ENCODE measurements around the gene HOXB7.

Gene HOXB7

GRCh38 chr17:48641541-48642058 is 30.8 kb upstream of the HOXB7 start:
- peaks cover 15% of the 10 kb centered on the region for H3K4me1 Mint-ChIP-seq (ENCODE audit: low read depth)
- H3K36me3 Mint-ChIP-seq (ENCODE audit: low read depth) = no peaks in the 10 kb centered on the region
- peaks cover 92% of the 10 kb centered on the region for H3K27me3 Mint-ChIP-seq
- H3K27ac Mint-ChIP-seq = no peak overlapping the region
- H3K4me3 Mint-ChIP-seq = no peak overlapping the region
- H3K9me3 Mint-ChIP-seq = no peaks in the 10 kb centered on the region

GRCh38 chr17:48640858-48641180 is 30.0 kb upstream of the HOXB7 start:
- Mint-ChIP-seq H3K4me3 (no peak overlapping the region), H3K27me3 (peaks cover 94% of the 10 kb centered on the region)

GRCh38 chr17:48639982-48640857 is 29.4 kb upstream of the HOXB7 start:
- no peaks in the 10 kb centered on the region for H3K36me3 Mint-ChIP-seq (ENCODE audit: low read depth)
- H3K27me3 Mint-ChIP-seq = peaks cover 94% of the 10 kb centered on the region
- H3K27ac Mint-ChIP-seq = no peak overlapping the region
- peaks cover 6% of the 10 kb centered on the region for H3K4me1 Mint-ChIP-seq (ENCODE audit: low read depth)
- H3K9me3 Mint-ChIP-seq = no peaks in the 10 kb centered on the region
- no peak overlapping the region for H3K4me3 Mint-ChIP-seq

More at GRCh38 chr17:48640858-48641180, 30.0 kb upstream of the HOXB7 start:
- H3K36me3 Mint-ChIP-seq (ENCODE audit: low read depth) = no peaks in the 10 kb centered on the region
- no peak overlapping the region for H3K27ac Mint-ChIP-seq
- H3K9me3 Mint-ChIP-seq = no peaks in the 10 kb centered on the region
- peaks cover 11% of the 10 kb centered on the region for H3K4me1 Mint-ChIP-seq (ENCODE audit: low read depth)

- Mint-ChIP-seq H3K27me3 (peaks cover 94% of the 10 kb centered on the region), H3K4me3 (no peak overlapping the region), H3K9me3 (no peaks in the 10 kb centered on the region), H3K4me1 (ENCODE audit: low read depth) (peaks cover 10% of the 10 kb centered on the region), H3K27ac (no peak overlapping the region), H3K36me3 (ENCODE audit: low read depth) (no peaks in the 10 kb centered on the region)
Observed at GRCh38 chr17:48639136-48639535, 28.3 kb upstream of the HOXB7 start.

- Mint-ChIP-seq H3K9me3 (no peaks in the 10 kb centered on the region), H3K27ac (no peak overlapping the region), H3K4me1 (ENCODE audit: low read depth) (peaks cover 18% of the 10 kb centered on the region), H3K36me3 (ENCODE audit: low read depth) (peaks cover 4% of the 10 kb centered on the region), H3K4me3 (no peak overlapping the region), H3K27me3 (peaks cover 89% of the 10 kb centered on the region)
Observed at GRCh38 chr17:48637323-48638260, 26.8 kb upstream of the HOXB7 start.

GRCh38 chr17:48636177-48637018 is 25.6 kb upstream of the HOXB7 start:
- Mint-ChIP-seq H3K9me3 (no peaks in the 10 kb centered on the region), H3K4me1 (ENCODE audit: low read depth) (peaks cover 14% of the 10 kb centered on the region), H3K36me3 (ENCODE audit: low read depth) (peaks cover 4% of the 10 kb centered on the region), H3K27me3 (peaks cover 90% of the 10 kb centered on the region), H3K27ac (no peak overlapping the region), H3K4me3 (no peak overlapping the region)

- H3K27ac Mint-ChIP-seq = no peak overlapping the region
- peak overlapping the region; percentile 57 for H3K4me3 Mint-ChIP-seq
Observed at GRCh38 chr17:48634493-48635208, 23.8 kb upstream of the HOXB7 start.

GRCh38 chr17:48633266-48633677 is 22.5 kb upstream of the HOXB7 start:
- Mint-ChIP-seq H3K9me3 (no peaks in the 10 kb centered on the region), H3K4me3 (peak overlapping the region; percentile 57), H3K4me1 (ENCODE audit: low read depth) (peaks cover 14% of the 10 kb centered on the region), H3K27me3 (peaks cover 94% of the 10 kb centered on the region), H3K36me3 (ENCODE audit: low read depth) (peaks cover 4% of the 10 kb centered on the region), H3K27ac (no peak overlapping the region)

More at GRCh38 chr17:48634493-48635208, 23.8 kb upstream of the HOXB7 start:
- H3K36me3 Mint-ChIP-seq (ENCODE audit: low read depth) = peaks cover 4% of the 10 kb centered on the region
- no peaks in the 10 kb centered on the region for H3K9me3 Mint-ChIP-seq
- H3K4me1 Mint-ChIP-seq (ENCODE audit: low read depth) = peaks cover 14% of the 10 kb centered on the region
- H3K27me3 Mint-ChIP-seq = peaks cover 93% of the 10 kb centered on the region

GRCh38 chr17:48632579-48633265 is 21.9 kb upstream of the HOXB7 start:
- peaks cover 94% of the 10 kb centered on the region for H3K27me3 Mint-ChIP-seq
- peaks cover 14% of the 10 kb centered on the region for H3K4me1 Mint-ChIP-seq (ENCODE audit: low read depth)
- H3K36me3 Mint-ChIP-seq (ENCODE audit: low read depth) = peaks cover 4% of the 10 kb centered on the region
- H3K4me3 Mint-ChIP-seq = peak overlapping the region; percentile 52
- H3K27ac Mint-ChIP-seq = no peak overlapping the region
- H3K9me3 Mint-ChIP-seq = no peaks in the 10 kb centered on the region

GRCh38 chr17:48631693-48632578 is 21.1 kb upstream of the HOXB7 start:
- Mint-ChIP-seq H3K27me3 (peaks cover 92% of the 10 kb centered on the region), H3K9me3 (no peaks in the 10 kb centered on the region), H3K36me3 (ENCODE audit: low read depth) (peaks cover 4% of the 10 kb centered on the region), H3K4me3 (no peak overlapping the region), H3K27ac (no peak overlapping the region), H3K4me1 (ENCODE audit: low read depth) (peaks cover 15% of the 10 kb centered on the region)

GRCh38 chr17:48630925-48631692 is 20.3 kb upstream of the HOXB7 start:
- Mint-ChIP-seq H3K4me1 (ENCODE audit: low read depth) (peaks cover 21% of the 10 kb centered on the region), H3K27ac (no peak overlapping the region), H3K27me3 (peaks cover 92% of the 10 kb centered on the region), H3K36me3 (ENCODE audit: low read depth) (peaks cover 4% of the 10 kb centered on the region), H3K9me3 (no peaks in the 10 kb centered on the region), H3K4me3 (no peak overlapping the region)
